ENCODE data around the gene UNKL.
"Not testable (repeated sequence)": the region's sequence is repeated elsewhere in the genome, so short reads cannot be mapped to it uniquely, and the experiment has no call there.

Gene UNKL

DNA sequence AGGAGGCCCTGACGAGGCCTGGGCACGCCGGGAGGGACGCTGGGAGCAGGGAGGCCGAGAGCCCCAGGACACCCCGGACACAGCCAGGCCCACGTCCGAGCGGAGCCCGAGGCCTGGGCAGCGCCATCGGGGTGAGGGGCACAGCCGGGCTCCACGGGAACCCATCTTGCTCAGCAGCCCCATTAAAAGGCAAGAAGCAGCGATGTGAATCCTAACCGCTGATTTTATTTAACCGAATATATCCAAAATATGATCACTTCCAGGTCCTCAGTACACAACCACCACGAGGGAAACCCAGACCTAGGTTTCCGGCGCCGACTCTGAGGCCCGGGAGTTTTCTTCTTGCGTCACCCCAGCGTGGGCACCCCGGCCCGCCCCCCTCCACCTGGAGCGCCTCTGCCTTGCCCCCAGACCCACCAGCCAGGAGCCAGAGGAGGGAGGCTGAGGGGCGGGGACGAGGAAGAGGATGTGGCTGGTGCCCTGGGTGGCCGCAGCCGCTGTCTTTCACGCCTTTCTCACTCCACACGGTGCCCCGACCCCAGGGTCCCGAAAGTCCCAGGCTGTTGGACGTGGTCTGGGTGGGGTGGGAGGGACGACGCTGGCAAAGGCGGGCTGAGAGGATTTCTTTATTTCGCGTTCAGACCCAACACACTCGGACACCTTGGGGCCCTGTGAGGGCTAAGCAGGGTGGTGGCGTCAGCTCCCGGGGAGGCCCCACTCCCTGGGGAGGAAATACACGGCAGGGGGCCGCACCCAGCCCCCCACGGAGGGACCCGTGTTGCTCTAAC lies 30.4 kb upstream of the UNKL start:
- DNase-seq = no peak

- DNase-seq = no peak
Observed at GRCh38 chr16:1443980-1444729, 29.7 kb upstream of the UNKL start, which contains the start of gene CCDC154. CCDC154 (minus strand) TSS chr16:1444556; CDS start chr16:1444322, 234 bp downstream.

- DNase-seq = no peak
Observed at GRCh38 chr16:1443403-1443973, 29.0 kb upstream of the UNKL start.

DNA sequence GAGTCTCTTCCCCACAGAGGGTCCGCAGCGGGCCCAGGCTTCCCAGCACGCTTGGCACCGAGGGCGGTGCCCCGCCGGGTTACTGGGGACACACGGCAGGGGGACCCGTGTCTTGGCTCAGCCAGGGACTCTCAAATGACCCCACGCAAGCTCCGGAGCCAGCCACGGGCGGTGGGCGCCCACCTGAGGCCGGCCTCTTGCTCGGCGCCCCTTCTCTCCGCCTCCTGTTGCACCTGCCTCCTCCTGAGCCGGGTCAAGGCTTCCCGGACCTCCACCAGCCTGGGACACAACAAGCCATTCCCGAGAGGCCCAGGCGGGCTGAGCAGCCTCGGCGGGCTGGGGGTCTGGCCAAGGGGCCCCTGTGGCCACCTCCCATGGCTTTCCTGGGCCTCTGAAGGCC lies 28.2 kb upstream of the UNKL start:
- no peak for DNase-seq

- no peak for DNase-seq
Observed at GRCh38 chr16:1441391-1441829, 26.9 kb upstream of the UNKL start.

GRCh38 chr16:1439699-1440074 lies 25.2 kb upstream of the UNKL start:
- not testable (repeated sequence) for DNase-seq

GRCh38 chr16:1439058-1439698 lies 24.7 kb upstream of the UNKL start:
- no peak for DNase-seq

DNA sequence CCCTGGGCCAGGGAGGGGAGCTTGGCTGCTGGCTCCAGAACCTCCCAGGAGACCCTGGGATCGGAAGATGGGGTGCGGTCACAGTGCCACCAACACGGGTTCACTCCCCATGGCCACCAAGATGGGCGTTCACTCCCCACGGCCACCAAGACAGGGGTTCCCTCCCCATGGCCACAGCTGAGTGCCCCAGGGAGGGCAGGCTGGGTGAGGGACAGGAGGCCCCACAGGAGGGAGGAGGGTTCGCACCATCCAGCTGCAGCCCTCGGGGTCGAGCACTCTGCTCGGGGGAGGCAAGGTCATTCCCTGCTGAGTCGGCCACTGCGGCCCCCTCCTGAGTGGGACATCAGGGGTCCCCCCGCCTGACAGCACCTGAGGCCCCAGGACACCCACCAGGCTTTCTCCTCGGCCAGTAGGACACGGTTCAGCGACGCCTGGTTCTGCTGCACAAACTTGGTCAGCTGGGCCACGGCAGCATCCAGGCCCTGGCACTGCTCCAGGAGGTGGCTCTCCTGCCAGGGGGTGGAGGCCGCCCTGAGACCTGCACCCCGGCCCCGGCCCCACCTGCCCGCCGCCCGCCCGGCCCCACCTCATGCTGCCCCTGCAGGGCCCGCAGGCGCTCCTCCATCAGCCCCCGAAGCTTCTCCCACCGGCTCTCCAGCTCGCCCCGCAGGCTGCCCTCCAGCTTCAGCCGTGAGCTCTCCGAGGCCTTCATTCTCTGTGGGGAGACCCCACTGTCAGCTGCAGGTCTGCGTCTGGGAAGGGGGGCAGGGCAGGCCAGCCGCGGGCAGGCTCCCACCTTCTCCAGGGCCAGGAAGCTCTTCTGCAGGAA lies 23.9 kb upstream of the UNKL start:
- DNase-seq = no peak

GRCh38 chr16:1437606-1438005 lies 23.1 kb upstream of the UNKL start:
- no peak for DNase-seq

GRCh38 chr16:1436731-1437355 lies 22.3 kb upstream of the UNKL start:
- DNase-seq = no peak

GRCh38 chr16:1435921-1436697 lies 21.6 kb upstream of the UNKL start:
- no peak for DNase-seq

GRCh38 chr16:1434644-1435592 lies 20.4 kb upstream of the UNKL start:
- no peak for DNase-seq

- DNase-seq = no peak
Observed at GRCh38 chr16:1433756-1434155, 19.3 kb upstream of the UNKL start.

- DNase-seq = no peak
Observed at GRCh38 chr16:1433263-1433560, 18.7 kb upstream of the UNKL start.

DNA sequence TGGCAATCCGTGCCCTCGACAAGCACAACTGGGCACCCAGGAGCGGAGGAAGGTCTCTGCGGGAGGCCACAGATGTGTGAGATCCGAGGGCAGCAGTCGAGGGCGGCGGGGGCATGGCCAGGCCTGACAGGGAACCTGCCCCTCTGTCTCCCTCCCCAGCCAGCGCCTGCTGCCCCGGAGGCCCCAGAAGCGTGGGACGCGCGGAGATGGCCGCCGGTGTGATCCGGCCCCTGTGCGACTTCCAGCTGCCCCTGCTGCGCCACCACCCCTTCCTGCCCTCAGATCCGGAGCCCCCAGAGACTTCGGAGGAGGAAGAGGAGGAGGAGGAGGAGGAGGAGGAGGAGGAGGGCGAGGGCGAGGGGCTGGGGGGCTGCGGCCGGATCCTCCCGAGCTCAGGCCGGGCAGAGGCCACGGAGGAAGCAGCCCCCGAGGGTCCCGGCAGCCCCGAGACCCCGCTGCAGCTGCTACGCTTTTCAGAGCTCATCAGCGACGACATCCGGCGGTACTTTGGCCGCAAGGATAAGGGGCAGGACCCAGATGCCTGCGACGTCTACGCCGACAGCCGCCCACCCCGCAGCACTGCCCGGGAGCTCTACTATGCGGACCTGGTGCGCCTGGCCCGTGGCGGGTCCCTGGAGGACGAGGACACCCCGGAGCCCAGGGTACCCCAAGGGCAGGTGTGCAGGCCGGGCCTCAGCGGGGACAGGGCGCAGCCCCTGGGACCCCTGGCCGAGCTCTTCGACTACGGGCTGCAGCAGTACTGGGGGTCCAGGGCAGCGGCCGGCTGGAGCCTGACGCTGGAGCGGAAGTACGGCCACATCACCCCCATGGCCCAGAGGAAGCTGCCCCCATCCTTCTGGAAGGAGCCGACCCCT lies 18.1 kb upstream of the UNKL start:
- DNase-seq = no peak

DNA sequence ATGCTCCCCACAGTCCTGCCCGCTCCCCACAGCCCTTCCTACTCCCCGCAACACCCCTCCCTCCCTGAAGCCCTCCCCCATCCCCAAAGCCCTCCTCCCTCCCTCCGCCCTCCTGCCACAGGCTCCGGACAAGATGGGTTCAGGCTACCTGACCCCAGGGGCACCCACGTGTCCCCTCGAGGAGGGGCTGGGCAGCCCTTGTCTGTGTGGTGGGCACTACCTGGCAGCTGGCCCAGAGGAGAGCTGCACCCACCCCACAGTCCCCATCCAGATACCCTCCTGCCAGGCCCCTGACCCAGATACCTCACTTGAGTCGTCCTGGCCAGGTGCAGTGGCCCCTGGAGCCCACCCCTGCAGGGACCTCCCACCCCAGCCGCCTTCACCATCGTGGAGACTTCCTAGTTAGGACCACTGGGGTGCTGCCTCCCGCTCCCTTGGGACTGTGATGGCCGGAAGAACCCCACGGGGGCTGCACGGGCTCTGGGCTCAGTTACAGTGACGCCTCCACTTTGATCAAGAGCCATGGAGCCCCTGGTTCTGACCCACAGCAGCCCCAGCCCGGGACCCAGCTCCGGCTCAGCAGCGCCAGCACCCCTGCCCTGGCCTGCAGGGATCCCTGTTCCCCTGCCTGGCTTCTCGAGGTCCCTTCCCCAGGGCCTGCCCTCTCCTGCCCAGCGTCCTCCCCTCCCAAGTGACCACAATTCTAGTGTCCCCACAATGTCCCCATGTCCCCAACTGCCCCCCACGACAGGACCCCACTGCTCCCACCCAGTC lies 17.2 kb upstream of the UNKL start:
- no peak for DNase-seq

- no peak for DNase-seq
Observed at GRCh38 chr16:1430759-1431496, 16.4 kb upstream of the UNKL start, which contains the start of gene PERCC1. PERCC1 (plus strand) TSS chr16:1431078; CDS start chr16:1432594, 1,516 bp downstream.
